Neural cell (in vitro differentiated cells): ENCODE results near the gene DIRAS1. TPM values are rescaled to one million over a fixed set of nuclear protein-coding genes. Genes with fewer than 3 reads are reported as not detected.

ENCODE experiments used
- H2AFZ ChIP-seq: fragments of 200-600, 300-800 bp; sonication (generic), shearing (Covaris generic); 2 replicates; pipeline ENCODE4 v1.6.0; 2014; ENCODE audit warnings: low read depth, mild to moderate bottlenecking, antibody characterized with exemption, low read length, moderate library complexity
- H3F3A ChIP-seq: fragments of 200-600 bp; shearing (Covaris generic); 2 replicates; pipeline ENCODE4 v1.6.1; 2016; ENCODE audit warnings: mild to moderate bottlenecking, moderate library complexity, mixed read lengths, antibody characterized with exemption, low read length; ENCODE audit not compliant: insufficient read depth, poor library complexity, severe bottlenecking
- H3K27ac ChIP-seq: fragments of 200-600, 300-800 bp; sonication (generic), shearing (Covaris generic); 2 replicates; pipeline ENCODE4 v1.5.1; 2014; ENCODE audit warnings: mild to moderate bottlenecking, low read length, moderate library complexity
- H3K27me3 ChIP-seq: fragments of 300-800, 200-600 bp; sonication (generic), shearing (Covaris generic); 2 replicates; pipeline ENCODE4 v1.6.0; 2014; ENCODE audit warnings: mild to moderate bottlenecking, low read depth, low read length, moderate library complexity; ENCODE audit not compliant: insufficient read depth
- H3K36me3 ChIP-seq: fragments of 300-800, 200-600 bp; sonication (generic), shearing (Covaris generic); 2 replicates; pipeline ENCODE4 v1.5.1; 2014; ENCODE audit warnings: mild to moderate bottlenecking, antibody characterized with exemption, low read length, moderate library complexity; ENCODE audit not compliant: insufficient read depth
- H3K4me2 ChIP-seq: fragments of 300-800, 200-600 bp; sonication (generic), shearing (Covaris generic); 2 replicates; pipeline ENCODE4 v1.6.0; 2014; ENCODE audit warnings: mild to moderate bottlenecking, low read length
- H3K4me3 ChIP-seq: fragments of 300-800, 200-600 bp; sonication (generic), shearing (Covaris generic); 2 replicates; pipeline ENCODE4 v1.5.1; 2014; ENCODE audit warnings: mild to moderate bottlenecking, low read length, moderate library complexity
- H3K79me2 ChIP-seq: fragments of 200-600 bp; shearing (Covaris generic); replicated peaks from 2 replicates; pipeline ENCODE4 v1.6.0; 2014; ENCODE audit warnings: mild to moderate bottlenecking, low read length, moderate library complexity; ENCODE audit not compliant: insufficient read depth
- H3K9ac ChIP-seq: fragments of 300-800, 200-600 bp; sonication (generic), shearing (Covaris generic); 2 replicates; pipeline ENCODE4 v1.6.1; 2016; ENCODE audit warnings: mild to moderate bottlenecking, low read length, mixed read lengths
- H3K9me2 ChIP-seq: fragments of 200-600 bp; shearing (Covaris generic); 2 replicates; pipeline ENCODE4 v1.6.1; 2016; ENCODE audit warnings: mild to moderate bottlenecking, low read length, mixed read lengths; ENCODE audit not compliant: insufficient read depth
- H3K9me3 ChIP-seq: fragments of 200-600, 300-800 bp; sonication (generic), shearing (Covaris generic); 2 replicates; pipeline ENCODE4 v1.6.1; 2016; ENCODE audit warnings: mild to moderate bottlenecking, mixed run types, low read length, moderate library complexity, mixed read lengths
- H4K20me1 ChIP-seq: fragments of 200-600 bp; shearing (Covaris generic); 2 replicates; pipeline ENCODE4 v1.6.1; 2016; ENCODE audit warnings: mild to moderate bottlenecking, mixed run types; ENCODE audit not compliant: insufficient read depth
- EP300 ChIP-seq: fragments of 450-650 bp; conservative IDR thresholded peaks from 2 replicates; pipeline ENCODE4 v1.6.1; 2014; ENCODE audit warnings: antibody characterized with exemption, mild to moderate bottlenecking, moderate library complexity; ENCODE audit not compliant: poor library complexity, severe bottlenecking
- EZH2 ChIP-seq: fragments of 200-600, 300-800 bp; shearing (Covaris generic), sonication (generic); IDR thresholded peaks from 2 replicates; pipeline ENCODE4 v1.6.1; 2014; ENCODE audit warnings: antibody characterized with exemption, low read length, borderline replicate concordance, mild to moderate bottlenecking; ENCODE audit not compliant: insufficient read depth, poor library complexity, severe bottlenecking
- MXI1 ChIP-seq: fragments of 450-650 bp; conservative IDR thresholded peaks from 2 replicates; pipeline ENCODE4 v1.6.1; 2014; ENCODE audit warnings: antibody characterized with exemption, mild to moderate bottlenecking; ENCODE audit not compliant: poor library complexity, severe bottlenecking
- POLR2AphosphoS5 ChIP-seq: IDR thresholded peaks from 2 replicates; pipeline ENCODE4 v1.6.1; 2012
- RAD21 ChIP-seq: fragments of 450-650 bp; conservative IDR thresholded peaks from 2 replicates; pipeline ENCODE4 v1.6.1; 2014; ENCODE audit warnings: antibody characterized with exemption, mild to moderate bottlenecking, moderate library complexity
- SMC3 ChIP-seq: fragments of 450-650 bp; conservative IDR thresholded peaks from 2 replicates; pipeline ENCODE4 v1.6.1; 2014; ENCODE audit warnings: antibody characterized with exemption, mild to moderate bottlenecking, moderate library complexity; ENCODE audit not compliant: poor library complexity
- TAF1 ChIP-seq: IDR thresholded peaks from 2 replicates; pipeline ENCODE4 v1.6.1; 2012; ENCODE audit warnings: low read depth
- polyA plus RNA-seq: library from polyadenylated mRNA; depleted of rRNA; stranded (reverse); fragments of >200 nt; gene quantifications from 2 replicates; pipeline ENCODE4 v1.2.3, GENCODE V29; 2014
- TF ChIP-seq, protein P1 (sequence below): IDR thresholded peaks from 2 replicates; pipeline ENCODE4 v1.6.1; 2012; ENCODE audit warnings: borderline replicate concordance
- TF ChIP-seq, protein P2 (sequence below): fragments of 450-650 bp; IDR thresholded peaks from 2 replicates; pipeline ENCODE4 v1.5.1; 2014; ENCODE audit warnings: antibody characterized with exemption, mild to moderate bottlenecking, moderate library complexity; ENCODE audit not compliant: poor library complexity, severe bottlenecking

DIRAS1 gene
- polyA plus RNA-seq, 1 donor from 2014 or later = 39.8 TPM

DNA sequence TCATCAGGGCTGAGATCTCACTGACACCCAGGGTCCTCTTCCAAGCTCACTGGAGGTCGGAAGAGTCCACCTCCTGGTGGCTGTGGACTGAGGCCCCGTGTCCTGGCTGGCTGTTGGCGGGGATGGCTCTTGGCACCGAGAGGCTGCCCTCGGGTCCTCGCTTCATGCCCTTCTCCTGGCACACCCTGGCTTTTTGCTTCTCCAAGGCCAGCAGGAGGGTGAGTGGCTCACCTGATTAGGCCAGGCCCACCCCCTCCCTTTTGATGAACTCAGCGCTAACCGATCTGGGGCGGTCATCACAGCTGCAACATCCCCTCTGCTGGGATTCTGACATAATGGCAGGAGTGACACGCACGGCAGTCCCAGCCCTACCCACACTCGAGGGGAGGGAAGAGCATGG is 14.2 kb upstream of the DIRAS1 start:
- Histone ChIP-seq H3K36me3 (no peaks in the 10 kb centered on the region), H3K4me2 (no peak overlapping the region), H3K9me3 (no peaks in the 10 kb centered on the region), H3K4me3 (no peak overlapping the region), H2AFZ (no peak overlapping the region), H4K20me1 (no peaks in the 10 kb centered on the region), H3K9me2 (no peaks in the 10 kb centered on the region), H3F3A (no peaks in the 10 kb centered on the region), H3K27ac (no peak overlapping the region), H3K9ac (no peak overlapping the region), H3K27me3 (no peaks in the 10 kb centered on the region), H3K79me2 (peaks cover 7% of the 10 kb centered on the region)
- TF ChIP-seq SMC3 (no peak), POLR2AphosphoS5 (no peak), TAF1 (no peak), EP300 (no peak), EZH2 (no peak), RAD21 (no peak), MXI1 (no peak)
- TF ChIP-seq, protein P1, sequence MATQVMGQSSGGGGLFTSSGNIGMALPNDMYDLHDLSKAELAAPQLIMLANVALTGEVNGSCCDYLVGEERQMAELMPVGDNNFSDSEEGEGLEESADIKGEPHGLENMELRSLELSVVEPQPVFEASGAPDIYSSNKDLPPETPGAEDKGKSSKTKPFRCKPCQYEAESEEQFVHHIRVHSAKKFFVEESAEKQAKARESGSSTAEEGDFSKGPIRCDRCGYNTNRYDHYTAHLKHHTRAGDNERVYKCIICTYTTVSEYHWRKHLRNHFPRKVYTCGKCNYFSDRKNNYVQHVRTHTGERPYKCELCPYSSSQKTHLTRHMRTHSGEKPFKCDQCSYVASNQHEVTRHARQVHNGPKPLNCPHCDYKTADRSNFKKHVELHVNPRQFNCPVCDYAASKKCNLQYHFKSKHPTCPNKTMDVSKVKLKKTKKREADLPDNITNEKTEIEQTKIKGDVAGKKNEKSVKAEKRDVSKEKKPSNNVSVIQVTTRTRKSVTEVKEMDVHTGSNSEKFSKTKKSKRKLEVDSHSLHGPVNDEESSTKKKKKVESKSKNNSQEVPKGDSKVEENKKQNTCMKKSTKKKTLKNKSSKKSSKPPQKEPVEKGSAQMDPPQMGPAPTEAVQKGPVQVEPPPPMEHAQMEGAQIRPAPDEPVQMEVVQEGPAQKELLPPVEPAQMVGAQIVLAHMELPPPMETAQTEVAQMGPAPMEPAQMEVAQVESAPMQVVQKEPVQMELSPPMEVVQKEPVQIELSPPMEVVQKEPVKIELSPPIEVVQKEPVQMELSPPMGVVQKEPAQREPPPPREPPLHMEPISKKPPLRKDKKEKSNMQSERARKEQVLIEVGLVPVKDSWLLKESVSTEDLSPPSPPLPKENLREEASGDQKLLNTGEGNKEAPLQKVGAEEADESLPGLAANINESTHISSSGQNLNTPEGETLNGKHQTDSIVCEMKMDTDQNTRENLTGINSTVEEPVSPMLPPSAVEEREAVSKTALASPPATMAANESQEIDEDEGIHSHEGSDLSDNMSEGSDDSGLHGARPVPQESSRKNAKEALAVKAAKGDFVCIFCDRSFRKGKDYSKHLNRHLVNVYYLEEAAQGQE = no peak
- TF ChIP-seq, protein P2, sequence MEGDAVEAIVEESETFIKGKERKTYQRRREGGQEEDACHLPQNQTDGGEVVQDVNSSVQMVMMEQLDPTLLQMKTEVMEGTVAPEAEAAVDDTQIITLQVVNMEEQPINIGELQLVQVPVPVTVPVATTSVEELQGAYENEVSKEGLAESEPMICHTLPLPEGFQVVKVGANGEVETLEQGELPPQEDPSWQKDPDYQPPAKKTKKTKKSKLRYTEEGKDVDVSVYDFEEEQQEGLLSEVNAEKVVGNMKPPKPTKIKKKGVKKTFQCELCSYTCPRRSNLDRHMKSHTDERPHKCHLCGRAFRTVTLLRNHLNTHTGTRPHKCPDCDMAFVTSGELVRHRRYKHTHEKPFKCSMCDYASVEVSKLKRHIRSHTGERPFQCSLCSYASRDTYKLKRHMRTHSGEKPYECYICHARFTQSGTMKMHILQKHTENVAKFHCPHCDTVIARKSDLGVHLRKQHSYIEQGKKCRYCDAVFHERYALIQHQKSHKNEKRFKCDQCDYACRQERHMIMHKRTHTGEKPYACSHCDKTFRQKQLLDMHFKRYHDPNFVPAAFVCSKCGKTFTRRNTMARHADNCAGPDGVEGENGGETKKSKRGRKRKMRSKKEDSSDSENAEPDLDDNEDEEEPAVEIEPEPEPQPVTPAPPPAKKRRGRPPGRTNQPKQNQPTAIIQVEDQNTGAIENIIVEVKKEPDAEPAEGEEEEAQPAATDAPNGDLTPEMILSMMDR = no peak

DNA sequence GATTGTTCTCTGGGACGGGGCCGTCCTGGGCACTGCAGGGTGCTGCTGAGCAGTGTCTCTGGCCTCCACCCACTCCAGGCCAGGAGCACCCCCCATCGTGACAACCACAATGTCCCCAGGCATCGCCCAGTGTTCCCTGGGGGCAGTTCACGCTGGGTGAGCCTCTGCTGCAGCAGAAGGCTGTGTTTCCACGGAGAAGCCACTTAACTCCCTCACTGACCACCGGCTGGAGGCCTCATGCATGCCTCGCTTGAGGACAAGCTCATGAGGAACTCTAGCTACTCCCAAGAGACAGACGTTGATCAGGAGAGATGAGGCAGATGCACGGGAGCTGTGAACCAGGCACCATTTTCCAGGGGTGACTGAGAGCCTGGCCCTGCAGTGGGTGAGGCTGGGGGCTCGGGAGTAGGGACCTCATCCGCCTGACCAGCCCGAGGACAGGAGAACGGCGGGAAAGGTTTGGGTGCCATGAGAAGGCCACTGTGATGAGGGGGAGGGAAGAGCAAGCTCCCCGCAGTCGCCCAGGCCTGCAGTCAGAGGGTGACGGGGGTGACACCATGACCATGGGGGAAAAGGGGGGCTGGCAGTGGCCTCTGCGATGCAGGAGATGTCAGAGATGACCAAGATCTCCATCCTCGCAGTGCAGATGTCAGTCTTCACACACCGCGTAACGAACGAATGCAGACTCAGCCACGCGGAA is 13.6 kb upstream of the DIRAS1 start:
- Histone ChIP-seq H2AFZ (no peak overlapping the region), H3K4me3 (no peak overlapping the region), H3K9me2 (no peaks in the 10 kb centered on the region), H3K27ac (no peak overlapping the region), H3K4me2 (no peak overlapping the region), H3K36me3 (no peaks in the 10 kb centered on the region), H4K20me1 (no peaks in the 10 kb centered on the region), H3F3A (no peaks in the 10 kb centered on the region), H3K9me3 (no peaks in the 10 kb centered on the region), H3K9ac (no peak overlapping the region), H3K79me2 (peaks cover 7% of the 10 kb centered on the region), H3K27me3 (no peaks in the 10 kb centered on the region)
- TF ChIP-seq MXI1 = no peak
- no peak for TF ChIP-seq POLR2AphosphoS5
- TF ChIP-seq, protein P1 = no peak
- no peak for TF ChIP-seq SMC3
- no peak for TF ChIP-seq TAF1
- no peak for TF ChIP-seq EP300
- TF ChIP-seq, protein P2 = no peak
- no peak for TF ChIP-seq RAD21
- TF ChIP-seq EZH2 = no peak
